DMS153 treated with DMSO at 0.1 percent for 48 hours (cell line): ENCODE measurements around the gene ARHGAP26.

ENCODE experiments used
- DNase-seq: peaks from one replicate; lab custom pipeline; 2025; ENCODE audit not compliant: unreplicated experiment; lab: John Stamatoyannopoulos, UW

The ARHGAP26 gene

GRCh38 chr5:143173139-143173889 lies 403.1 kb downstream of the ARHGAP26 start:
- no peak for DNase-seq

- no peak for DNase-seq
Measured at GRCh38 chr5:143174714-143175398, 404.7 kb downstream of the ARHGAP26 start.

DNA sequence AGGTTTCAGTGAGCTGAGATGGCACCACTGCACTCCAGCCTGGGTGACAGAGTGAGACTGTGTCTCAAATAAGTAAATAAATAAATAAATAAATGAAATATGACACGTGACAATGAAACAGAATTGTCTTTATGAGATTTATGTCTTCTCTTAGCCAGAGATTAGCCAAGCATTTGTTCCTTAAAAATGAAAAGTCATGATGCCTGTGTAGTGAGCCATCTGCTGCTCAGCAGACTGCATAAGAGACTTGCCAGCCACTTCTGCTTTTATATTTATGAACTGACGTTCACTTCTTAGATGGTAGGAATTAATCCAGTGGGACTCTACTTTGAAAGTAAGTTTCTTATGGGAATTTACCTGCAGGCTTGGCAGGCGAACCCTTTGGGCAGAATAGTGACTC lies 405.9 kb downstream of the ARHGAP26 start:
- DNase-seq = no peak

- DNase-seq = no peak
Measured at GRCh38 chr5:143177263-143177983, 407.2 kb downstream of the ARHGAP26 start.

GRCh38 chr5:143179126-143179740 lies 409.1 kb downstream of the ARHGAP26 start:
- DNase-seq = no peak

DNA sequence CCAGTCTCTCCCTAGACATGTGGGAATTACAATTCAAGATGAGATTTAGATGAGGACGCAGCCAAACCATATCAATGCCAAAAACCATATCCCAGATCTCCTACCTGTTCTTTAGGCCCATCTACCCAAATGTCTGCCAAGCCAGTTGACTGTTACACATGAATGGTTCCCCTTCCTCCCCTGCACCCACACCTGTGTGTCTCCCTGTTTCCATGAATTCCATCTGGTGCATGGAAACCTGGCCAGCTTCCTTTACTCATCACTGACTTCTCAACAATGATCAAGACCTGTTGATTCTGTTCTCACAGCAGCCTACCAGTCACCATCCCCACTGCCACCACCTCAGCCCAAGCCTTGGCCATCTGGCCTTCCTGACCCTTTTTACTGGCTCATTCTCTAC lies 410.6 kb downstream of the ARHGAP26 start:
- DNase-seq = no peak

DNA sequence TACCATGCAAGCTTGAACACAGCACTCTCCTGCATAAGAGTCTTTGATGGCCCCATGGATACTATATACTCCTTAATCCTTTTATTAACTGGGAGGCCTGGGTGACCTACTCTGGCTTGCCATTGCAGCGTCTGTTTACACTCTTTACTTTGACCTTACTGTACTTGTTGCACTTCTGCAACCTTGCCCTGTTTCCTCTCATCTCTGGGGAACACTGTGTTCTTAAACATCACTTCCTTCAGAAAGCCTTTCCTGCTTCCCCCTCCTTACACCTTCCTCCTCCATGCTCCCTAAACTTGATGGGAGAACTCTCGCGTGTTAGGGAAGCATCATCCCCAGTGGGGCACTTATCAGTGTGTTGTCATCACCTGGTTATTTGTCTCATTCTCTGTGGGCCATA lies 411.0 kb downstream of the ARHGAP26 start:
- no peak for DNase-seq

- no peak for DNase-seq
Measured at GRCh38 chr5:143182106-143182505, 411.9 kb downstream of the ARHGAP26 start.

GRCh38 chr5:143182901-143183820 lies 413.0 kb downstream of the ARHGAP26 start:
- DNase-seq = no peak

GRCh38 chr5:143183989-143184388 lies 413.8 kb downstream of the ARHGAP26 start:
- DNase-seq = no peak

- no peak for DNase-seq
Measured at GRCh38 chr5:143186623-143187022, 416.4 kb downstream of the ARHGAP26 start.

DNA sequence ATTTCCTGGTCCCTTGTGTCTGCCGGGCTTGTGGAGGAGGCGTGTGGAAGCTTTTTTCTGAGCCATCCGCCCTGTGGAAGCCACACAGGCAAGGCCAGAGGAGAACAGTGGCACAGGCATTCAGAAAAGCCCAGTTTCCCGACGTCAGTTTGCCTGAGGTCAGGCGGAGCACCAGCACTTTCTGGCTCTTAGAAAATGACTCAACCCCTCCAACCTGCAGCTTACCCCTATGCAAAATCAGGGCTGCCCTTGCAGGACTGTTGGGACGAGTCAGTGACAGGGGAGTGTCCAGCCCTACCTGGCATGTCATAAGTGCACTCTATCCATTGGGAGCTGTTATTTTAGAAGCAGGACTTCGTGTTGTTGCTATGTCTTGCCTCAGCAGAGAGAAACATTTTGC lies 417.3 kb downstream of the ARHGAP26 start:
- no peak for DNase-seq

DNA sequence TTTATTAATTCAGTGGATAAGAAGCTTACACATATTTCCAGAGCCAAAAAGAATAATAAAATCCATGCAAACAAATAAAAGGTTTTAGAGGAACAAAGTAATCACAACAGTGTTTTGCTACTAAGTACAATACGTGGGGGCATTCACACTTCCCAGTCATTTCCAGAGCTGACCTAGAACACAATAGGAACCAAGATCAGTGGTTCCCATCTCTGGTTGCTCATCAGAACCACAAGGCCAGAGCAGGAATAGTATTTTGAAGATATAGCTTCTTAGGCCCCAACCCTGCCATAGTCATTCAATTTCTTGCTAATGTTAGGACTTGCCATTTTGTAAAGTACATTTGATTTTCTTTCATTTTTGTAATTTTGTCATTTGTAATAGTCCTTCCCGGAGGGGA lies 417.9 kb downstream of the ARHGAP26 start:
- DNase-seq = no peak

- DNase-seq = no peak
Measured at GRCh38 chr5:143188692-143189091, 418.5 kb downstream of the ARHGAP26 start.

GRCh38 chr5:143190260-143190810 lies 420.2 kb downstream of the ARHGAP26 start:
- no peak for DNase-seq

DNA sequence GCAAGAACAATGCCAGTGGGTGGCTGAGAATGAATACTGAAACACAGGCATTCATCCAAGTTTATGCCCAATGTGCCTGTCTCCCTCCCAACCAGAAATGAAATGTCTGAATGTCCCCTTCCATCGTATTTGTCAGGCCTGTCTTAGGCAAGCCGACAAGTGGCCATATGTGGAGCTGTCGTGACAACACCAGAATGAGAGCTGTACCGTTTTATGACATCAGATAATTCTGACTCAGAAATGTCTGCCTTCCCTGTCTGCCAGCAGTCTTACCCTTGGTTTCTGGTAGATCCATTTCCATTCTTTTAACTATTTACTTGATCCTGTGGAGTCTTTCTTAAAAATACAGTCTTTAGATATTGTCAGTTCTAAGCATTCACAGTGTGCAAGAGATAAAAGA lies 421.5 kb downstream of the ARHGAP26 start:
- DNase-seq = no peak

- DNase-seq = no peak
Measured at GRCh38 chr5:143192191-143192900, 422.2 kb downstream of the ARHGAP26 start.

- no peak for DNase-seq
Measured at GRCh38 chr5:143194206-143194605, 424.0 kb downstream of the ARHGAP26 start.

GRCh38 chr5:143194713-143195112 lies 424.5 kb downstream of the ARHGAP26 start:
- no peak for DNase-seq

- DNase-seq = no peak
Measured at GRCh38 chr5:143195491-143195890, 425.3 kb downstream of the ARHGAP26 start.
